ENCODE results near the gene FCN1. TPM values are rescaled to one million over a fixed set of nuclear protein-coding genes. Genes with fewer than 3 reads are reported as not detected.

FCN1 gene
- total RNA-seq, 1 donor, result not detected

- Histone ChIP-seq H3K9me3 (ENCODE audit: low read depth, low read length) (no peaks in the 10 kb centered on the region), H3K4me1 (ENCODE audit: insufficient read depth, low read length) (no peaks in the 10 kb centered on the region), H4K20me1 (ENCODE audit: insufficient read depth, low read length) (no peaks in the 10 kb centered on the region), H3K36me3 (ENCODE audit: insufficient read depth, low read length) (no peaks in the 10 kb centered on the region), H3K27me3 (ENCODE audit: insufficient read depth, low read length) (peaks cover 14% of the 10 kb centered on the region), H3K27ac (ENCODE audit: low read depth, low read length) (no peak overlapping the region), H3K4me2 (ENCODE audit: insufficient read depth, low read length) (no peak overlapping the region), H3K4me3 (ENCODE audit: insufficient read depth, low read length) (no peak overlapping the region), H3K79me2 (ENCODE audit: insufficient read depth, low read length) (no peaks in the 10 kb centered on the region), H2AFZ (ENCODE audit: low read length) (no peak overlapping the region)
- DNase-seq (ENCODE audit: insufficient read length, low spot score, missing footprints), result no peak
- TF ChIP-seq CTCF (IDR thresholded peaks at IDR 0.05; ENCODE audit: extremely low read depth, low read depth, low read length), result no peak
Measured at GRCh38 chr9:134881313-134881670, 36.4 kb downstream of the FCN1 start.

GRCh38 chr9:134880484-134881312 is 37.0 kb downstream of the FCN1 start, which contains the start of gene FCN2:
TSS of gene FCN2 (plus strand) at chr9:134880810. CDS start at chr9:134880822, 12 bp downstream.
- Histone ChIP-seq H3K4me3 (ENCODE audit: insufficient read depth, low read length) (no peak within 1 kb of the TSS), H3K9me3 (ENCODE audit: low read depth, low read length) (no peaks in the 10 kb centered on the region), H3K27ac (ENCODE audit: low read depth, low read length) (no peak within 1 kb of the TSS), H3K4me1 (ENCODE audit: insufficient read depth, low read length) (no peaks in the 10 kb centered on the region), H3K79me2 (ENCODE audit: insufficient read depth, low read length) (no peaks in the 10 kb centered on the region), H3K4me2 (ENCODE audit: insufficient read depth, low read length) (no peak within 1 kb of the TSS), H3K36me3 (ENCODE audit: insufficient read depth, low read length) (no peaks in the 10 kb centered on the region), H4K20me1 (ENCODE audit: insufficient read depth, low read length) (no peaks in the 10 kb centered on the region), H2AFZ (ENCODE audit: low read length) (no peak within 1 kb of the TSS), H3K27me3 (ENCODE audit: insufficient read depth, low read length) (peaks cover 14% of the 10 kb centered on the region)
- no peak for DNase-seq (ENCODE audit: insufficient read length, low spot score, missing footprints)
- no peak for TF ChIP-seq CTCF (IDR thresholded peaks at IDR 0.05; ENCODE audit: extremely low read depth, low read depth, low read length)

- no peaks in the 10 kb centered on the region for H3K79me2 ChIP-seq (ENCODE audit: insufficient read depth, low read length)
- H3K27ac ChIP-seq (ENCODE audit: low read depth, low read length), result no peak overlapping the region
- no peak overlapping the region for H3K4me2 ChIP-seq (ENCODE audit: insufficient read depth, low read length)
- H3K9me3 ChIP-seq (ENCODE audit: low read depth, low read length), result no peaks in the 10 kb centered on the region
- no peaks in the 10 kb centered on the region for H3K4me1 ChIP-seq (ENCODE audit: insufficient read depth, low read length)
- TF ChIP-seq CTCF (IDR thresholded peaks at IDR 0.05; ENCODE audit: extremely low read depth, low read depth, low read length), result no peak
- H4K20me1 ChIP-seq (ENCODE audit: insufficient read depth, low read length), result no peaks in the 10 kb centered on the region
- no peaks in the 10 kb centered on the region for H3K36me3 ChIP-seq (ENCODE audit: insufficient read depth, low read length)
- H3K4me3 ChIP-seq (ENCODE audit: insufficient read depth, low read length), result no peak overlapping the region
- DNase-seq (ENCODE audit: insufficient read length, low spot score, missing footprints), result no peak
- H2AFZ ChIP-seq (ENCODE audit: low read length), result no peak overlapping the region
- peaks cover 16% of the 10 kb centered on the region for H3K27me3 ChIP-seq (ENCODE audit: insufficient read depth, low read length)
Measured at GRCh38 chr9:134879664-134880483, 37.8 kb downstream of the FCN1 start.

- H3K9me3 ChIP-seq (ENCODE audit: low read depth, low read length), result no peaks in the 10 kb centered on the region
- no peaks in the 10 kb centered on the region for H4K20me1 ChIP-seq (ENCODE audit: insufficient read depth, low read length)
- no peak for TF ChIP-seq CTCF (IDR thresholded peaks at IDR 0.05; ENCODE audit: extremely low read depth, low read depth, low read length)
- no peaks in the 10 kb centered on the region for H3K36me3 ChIP-seq (ENCODE audit: insufficient read depth, low read length)
- peaks cover 21% of the 10 kb centered on the region for H3K27me3 ChIP-seq (ENCODE audit: insufficient read depth, low read length)
- H3K4me1 ChIP-seq (ENCODE audit: insufficient read depth, low read length), result no peaks in the 10 kb centered on the region
- no peak for DNase-seq (ENCODE audit: insufficient read length, low spot score, missing footprints)
- H3K4me2 ChIP-seq (ENCODE audit: insufficient read depth, low read length), result no peak overlapping the region
- no peak overlapping the region for H3K27ac ChIP-seq (ENCODE audit: low read depth, low read length)
- no peak overlapping the region for H3K4me3 ChIP-seq (ENCODE audit: insufficient read depth, low read length)
- H2AFZ ChIP-seq (ENCODE audit: low read length), result no peak overlapping the region
- H3K79me2 ChIP-seq (ENCODE audit: insufficient read depth, low read length), result no peaks in the 10 kb centered on the region
Measured at GRCh38 chr9:134877541-134877940, 40.2 kb downstream of the FCN1 start.

All from osteoblast (primary cell).